HL-60/S4 (cell line): ENCODE measurements around the gene FRMD1.
"Not testable (repeated sequence)": the region's sequence is repeated elsewhere in the genome, so short reads cannot be mapped to it uniquely, and the experiment has no call there.

Source experiments
- in situ Hi-C: fragments of 300-500 bp; cut with MboI; formaldehyde crosslinking; loops from 2 replicates; pipeline ENCODE4 v1.14.3; 2022; ENCODE audit warnings: low sequenced_read_pairs

The FRMD1 gene

GRCh38 chr6:168081858-168082546 lies 3.0 kb upstream of the FRMD1 start:
- in situ Hi-C loops: no loop called here

- in situ Hi-C loops: no loop called here
Observed at GRCh38 chr6:168080393-168081077, 1.5 kb upstream of the FRMD1 start.

GRCh38 chr6:168078175-168078942 lies 653 bp downstream of the FRMD1 start:
- in situ Hi-C loops: no loop called here

GRCh38 chr6:168077401-168077800 lies 1.6 kb downstream of the FRMD1 start:
- in situ Hi-C loops: not testable (repeated sequence)

GRCh38 chr6:168075787-168076202 lies 3.2 kb downstream of the FRMD1 start:
- in situ Hi-C loops: no loop called here

- in situ Hi-C loops: no loop called here
Observed at GRCh38 chr6:168075216-168075615, 3.8 kb downstream of the FRMD1 start.

- in situ Hi-C loops: no loop called here
Observed at GRCh38 chr6:168073937-168074730, 4.9 kb downstream of the FRMD1 start.

GRCh38 chr6:168072730-168073129 lies 6.3 kb downstream of the FRMD1 start:
- in situ Hi-C loops: no loop called here

- in situ Hi-C loops: no loop called here
Observed at GRCh38 chr6:168072261-168072660, 6.8 kb downstream of the FRMD1 start.

GRCh38 chr6:168071620-168072019 lies 7.4 kb downstream of the FRMD1 start:
- in situ Hi-C loops: no loop called here

- in situ Hi-C loops: no loop called here
Observed at GRCh38 chr6:168070804-168071203, 8.2 kb downstream of the FRMD1 start.

- in situ Hi-C loops: no loop called here
Observed at GRCh38 chr6:168067081-168067759, 11.8 kb downstream of the FRMD1 start.

- in situ Hi-C loops: no loop called here
Observed at GRCh38 chr6:168064226-168064807, 14.7 kb downstream of the FRMD1 start.

- in situ Hi-C loops: no loop called here
Observed at GRCh38 chr6:168063431-168063830, 15.6 kb downstream of the FRMD1 start.

- in situ Hi-C loops: no loop called here
Observed at GRCh38 chr6:168062346-168063289, 16.4 kb downstream of the FRMD1 start.

GRCh38 chr6:168061269-168062210 lies 17.5 kb downstream of the FRMD1 start:
- in situ Hi-C loops: no loop called here

GRCh38 chr6:168060521-168060931 lies 18.5 kb downstream of the FRMD1 start:
- in situ Hi-C loops: no loop called here
